GM18907 (cell line): ENCODE measurements around the gene SLC17A6.

ENCODE experiments used
- ATAC-seq: cut with Tn5 transposase; IDR thresholded peaks from one replicate; pipeline ENCODE4 v1.9.1; 2021; ENCODE audit warnings: mild to moderate bottlenecking, moderate library complexity; ENCODE audit not compliant: unreplicated experiment

SLC17A6 gene

DNA sequence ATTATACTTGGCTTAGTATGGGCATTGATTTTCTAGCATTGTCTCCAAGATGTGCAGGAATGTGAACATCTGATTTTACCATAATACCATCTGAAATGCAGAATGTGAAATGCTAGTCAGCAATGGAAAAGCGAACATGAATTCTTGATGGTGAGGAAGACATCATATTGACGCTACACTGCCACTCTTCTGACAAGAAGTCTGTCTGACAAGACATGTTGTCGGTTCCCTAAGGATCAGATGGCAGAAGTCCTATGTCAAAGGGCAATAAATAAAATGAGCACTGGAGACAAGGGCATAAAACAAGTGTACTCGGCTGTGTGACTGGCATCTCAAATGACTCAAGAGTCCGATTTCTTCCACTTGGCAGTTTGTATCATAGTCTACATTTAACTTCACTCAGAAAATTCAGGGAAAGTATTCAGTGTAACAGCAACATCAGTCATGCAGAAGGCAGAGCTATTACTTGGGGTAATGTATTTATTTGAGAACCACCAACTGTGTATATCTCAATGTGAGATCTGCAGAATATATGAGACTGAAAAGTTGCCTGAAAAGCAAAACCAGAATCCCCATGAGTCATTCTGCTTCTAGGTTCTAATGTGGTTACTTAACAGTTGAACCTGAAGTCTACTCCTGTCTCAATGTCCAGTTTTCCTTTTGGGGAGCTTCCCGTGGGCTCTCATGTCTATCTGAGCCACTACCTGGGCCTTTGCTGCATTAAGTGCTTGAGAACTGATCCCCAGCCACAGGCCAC lies 51.5 kb downstream of the SLC17A6 start:
- no peak for ATAC-seq

GRCh38 chr11:22390283-22390655 lies 52.1 kb downstream of the SLC17A6 start:
- no peak for ATAC-seq

GRCh38 chr11:22392561-22392960 lies 54.4 kb downstream of the SLC17A6 start:
- no peak for ATAC-seq

DNA sequence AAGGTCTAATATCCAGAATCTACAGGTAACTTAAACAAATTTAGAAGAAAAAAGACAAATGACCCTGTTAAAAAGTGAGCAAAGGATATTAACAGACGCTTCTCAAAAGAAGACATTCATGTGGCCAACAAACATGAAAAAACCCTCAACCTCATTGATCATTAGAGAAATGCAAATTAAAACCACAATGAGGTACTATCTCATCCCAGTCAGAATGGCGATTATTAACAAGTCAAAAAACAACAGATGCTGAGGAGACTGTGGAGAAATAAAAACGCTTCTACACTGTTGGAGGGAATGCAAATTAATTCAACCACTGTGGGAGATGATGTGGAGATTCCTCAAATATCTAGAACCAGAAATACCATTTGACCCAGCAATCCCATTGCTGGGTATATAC lies 67.2 kb downstream of the SLC17A6 start:
- ATAC-seq, result no peak

- no peak for ATAC-seq
Measured at GRCh38 chr11:22407267-22407666, 69.1 kb downstream of the SLC17A6 start.

DNA sequence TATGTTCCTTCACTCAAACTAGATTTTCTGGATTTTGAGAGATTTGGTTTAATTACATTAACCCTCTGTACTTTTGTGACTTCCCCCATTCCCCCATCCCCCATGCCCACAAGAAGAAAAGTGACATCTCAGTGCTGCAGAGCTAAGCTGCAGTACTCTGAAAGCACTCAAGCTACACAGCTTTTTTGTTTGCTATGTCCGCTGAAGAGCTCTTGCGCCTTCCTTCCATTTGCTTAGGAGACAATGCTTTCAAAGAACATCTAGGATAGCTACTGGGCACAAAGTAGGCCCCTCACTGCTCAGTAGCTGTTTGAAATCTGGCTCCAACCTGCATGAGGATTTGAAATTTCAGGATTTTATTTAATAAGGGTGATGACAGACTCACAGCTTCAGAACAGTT lies 69.7 kb downstream of the SLC17A6 start:
- ATAC-seq, result no peak

DNA sequence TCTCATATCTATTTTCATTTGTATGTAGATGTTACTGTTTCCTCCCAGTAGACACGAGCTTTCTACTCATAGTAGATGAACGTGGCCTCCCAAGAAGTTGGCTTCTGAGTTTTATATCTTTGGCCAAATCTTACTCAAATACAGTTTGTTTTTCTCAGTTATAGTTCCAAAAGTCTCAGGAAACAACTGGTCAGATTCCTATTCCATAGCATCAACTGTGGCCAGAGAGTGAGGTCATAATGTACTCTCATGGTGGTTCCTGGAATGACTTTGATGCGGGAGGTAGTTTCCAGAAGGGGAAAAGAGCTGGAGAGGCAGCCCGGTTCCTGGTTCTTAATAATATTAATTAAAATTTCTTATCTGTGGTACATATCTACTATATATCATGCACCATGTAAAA lies 77.3 kb downstream of the SLC17A6 start:
- ATAC-seq, result no peak

DNA sequence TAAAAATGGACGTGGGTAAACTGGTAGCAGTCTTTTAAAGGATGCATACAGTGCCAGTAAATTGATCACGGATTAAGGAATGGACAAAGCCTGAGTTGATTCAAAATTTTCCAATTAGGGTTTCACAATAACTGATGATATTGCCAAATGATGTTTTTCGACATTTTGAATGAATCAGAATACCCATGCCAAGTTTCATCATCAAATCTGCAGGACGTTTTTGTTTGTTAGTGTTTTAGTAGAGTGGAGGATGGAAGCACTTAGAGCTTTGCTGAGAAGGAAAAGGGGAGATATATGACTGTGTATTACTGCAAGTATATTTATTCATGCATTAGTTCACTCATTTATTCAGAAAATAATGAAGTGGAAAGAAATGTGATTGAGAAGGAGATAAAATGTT lies 78.3 kb downstream of the SLC17A6 start:
- no peak for ATAC-seq

GRCh38 chr11:22426915-22427314 lies 88.7 kb downstream of the SLC17A6 start:
- ATAC-seq, result no peak
